ENCODE measurements around the gene P3H2. TPM values are rescaled to one million over a fixed set of nuclear protein-coding genes. Genes with fewer than 3 reads are reported as not detected.
A peak's percentile ranks its signal among the peaks of the same experiment; 100 is the strongest.
"Not testable (repeated sequence)": the region's sequence is repeated elsewhere in the genome, so short reads cannot be mapped to it uniquely, and the experiment has no call there.

The P3H2 gene
- polyA plus RNA-seq, 1 donor, result 9.3 TPM

- Histone ChIP-seq H3K9me3 (ENCODE audit: control insufficient read depth, low read depth, low read length) (no peaks in the 10 kb centered on the region), H3K4me1 (ENCODE audit: control insufficient read depth, insufficient read depth, low read length) (no peaks in the 10 kb centered on the region), H3K27me3 (ENCODE audit: control insufficient read depth, insufficient read depth, low read length) (no peaks in the 10 kb centered on the region), H3K27ac (ENCODE audit: low read length) (no peak overlapping the region), H3K4me3 (ENCODE audit: low read length) (no peak overlapping the region), H3K36me3 (ENCODE audit: control insufficient read depth, insufficient read depth, low read length) (no peaks in the 10 kb centered on the region)
- DNase-seq, result no peak
- 80% methylated on average over 1 of the region's 4 CpGs for WGBS (ENCODE audit: insufficient coverage, low lambda C conversion rate)
Measured at GRCh38 chr3:190089711-190090110, 31.0 kb downstream of the P3H2 start.

- DNase-seq, result no peak
- no peak overlapping the region for H3K27ac ChIP-seq (ENCODE audit: low read length)
- 100% methylated on average over 1 of the region's 9 CpGs for WGBS (ENCODE audit: insufficient coverage, low lambda C conversion rate)
- H3K4me3 ChIP-seq (ENCODE audit: low read length), result no peak overlapping the region
- no peaks in the 10 kb centered on the region for H3K36me3 ChIP-seq (ENCODE audit: control insufficient read depth, insufficient read depth, low read length)
- no peaks in the 10 kb centered on the region for H3K9me3 ChIP-seq (ENCODE audit: control insufficient read depth, low read depth, low read length)
- H3K4me1 ChIP-seq (ENCODE audit: control insufficient read depth, insufficient read depth, low read length), result no peaks in the 10 kb centered on the region
- no peaks in the 10 kb centered on the region for H3K27me3 ChIP-seq (ENCODE audit: control insufficient read depth, insufficient read depth, low read length)
Measured at GRCh38 chr3:190088890-190089289, 31.8 kb downstream of the P3H2 start.

- H3K9me3 ChIP-seq (ENCODE audit: control insufficient read depth, low read depth, low read length), result no peaks in the 10 kb centered on the region
- no peak overlapping the region for H3K4me3 ChIP-seq (ENCODE audit: low read length)
- no peaks in the 10 kb centered on the region for H3K4me1 ChIP-seq (ENCODE audit: control insufficient read depth, insufficient read depth, low read length)
- no peaks in the 10 kb centered on the region for H3K27me3 ChIP-seq (ENCODE audit: control insufficient read depth, insufficient read depth, low read length)
- WGBS (ENCODE audit: insufficient coverage, low lambda C conversion rate), result no CpG with 5 or more reads among the region's 2 CpGs
- DNase-seq, result no peak
- no peak overlapping the region for H3K27ac ChIP-seq (ENCODE audit: low read length)
- H3K36me3 ChIP-seq (ENCODE audit: control insufficient read depth, insufficient read depth, low read length), result no peaks in the 10 kb centered on the region
Measured at GRCh38 chr3:190086191-190086590, 34.5 kb downstream of the P3H2 start.

- no peaks in the 10 kb centered on the region for H3K27me3 ChIP-seq (ENCODE audit: control insufficient read depth, insufficient read depth, low read length)
- no peaks in the 10 kb centered on the region for H3K4me1 ChIP-seq (ENCODE audit: control insufficient read depth, insufficient read depth, low read length)
- DNase-seq, result no peak
- no peaks in the 10 kb centered on the region for H3K36me3 ChIP-seq (ENCODE audit: control insufficient read depth, insufficient read depth, low read length)
- no peak overlapping the region for H3K27ac ChIP-seq (ENCODE audit: low read length)
- no peak overlapping the region for H3K4me3 ChIP-seq (ENCODE audit: low read length)
- no CpG with 5 or more reads among the region's 3 CpGs for WGBS (ENCODE audit: insufficient coverage, low lambda C conversion rate)
- no peaks in the 10 kb centered on the region for H3K9me3 ChIP-seq (ENCODE audit: control insufficient read depth, low read depth, low read length)
Measured at GRCh38 chr3:190084983-190085382, 35.7 kb downstream of the P3H2 start.

- no peak overlapping the region for H3K4me3 ChIP-seq (ENCODE audit: low read length)
- DNase-seq, result no peak
- no peaks in the 10 kb centered on the region for H3K9me3 ChIP-seq (ENCODE audit: control insufficient read depth, low read depth, low read length)
Measured at GRCh38 chr3:190083635-190084034, 37.1 kb downstream of the P3H2 start.

GRCh38 chr3:190081389-190081788 is 39.3 kb downstream of the P3H2 start:
- Histone ChIP-seq H3K36me3 (ENCODE audit: control insufficient read depth, insufficient read depth, low read length) (no peaks in the 10 kb centered on the region), H3K4me3 (ENCODE audit: low read length) (no peak overlapping the region), H3K4me1 (ENCODE audit: control insufficient read depth, insufficient read depth, low read length) (no peaks in the 10 kb centered on the region), H3K27me3 (ENCODE audit: control insufficient read depth, insufficient read depth, low read length) (no peaks in the 10 kb centered on the region), H3K9me3 (ENCODE audit: control insufficient read depth, low read depth, low read length) (no peaks in the 10 kb centered on the region), H3K27ac (ENCODE audit: low read length) (no peak overlapping the region)
- no CpG with 5 or more reads among the region's 2 CpGs for WGBS (ENCODE audit: insufficient coverage, low lambda C conversion rate)
- DNase-seq, result no peak

More at GRCh38 chr3:190083635-190084034, 37.1 kb downstream of the P3H2 start:
- WGBS (ENCODE audit: insufficient coverage, low lambda C conversion rate), result no CpG with 5 or more reads among the region's 3 CpGs
- H3K36me3 ChIP-seq (ENCODE audit: control insufficient read depth, insufficient read depth, low read length), result no peaks in the 10 kb centered on the region
- no peaks in the 10 kb centered on the region for H3K4me1 ChIP-seq (ENCODE audit: control insufficient read depth, insufficient read depth, low read length)
- no peak overlapping the region for H3K27ac ChIP-seq (ENCODE audit: low read length)
- no peaks in the 10 kb centered on the region for H3K27me3 ChIP-seq (ENCODE audit: control insufficient read depth, insufficient read depth, low read length)

- H3K27ac ChIP-seq (ENCODE audit: low read length); DNase-seq: not testable (repeated sequence)
- WGBS (ENCODE audit: insufficient coverage, low lambda C conversion rate), result no CpG with 5 or more reads among the region's 2 CpGs
Measured at GRCh38 chr3:190079173-190079572, 41.5 kb downstream of the P3H2 start.

GRCh38 chr3:190077395-190078045 is 43.2 kb downstream of the P3H2 start:
- no peaks in the 10 kb centered on the region for H3K36me3 ChIP-seq (ENCODE audit: control insufficient read depth, insufficient read depth, low read length)
- no peak overlapping the region for H3K4me3 ChIP-seq (ENCODE audit: low read length)
- no peak for DNase-seq
- H3K27ac ChIP-seq (ENCODE audit: low read length), result no peak overlapping the region
- WGBS (ENCODE audit: insufficient coverage, low lambda C conversion rate), result no CpG with 5 or more reads among the region's 1 CpG
- H3K9me3 ChIP-seq (ENCODE audit: control insufficient read depth, low read depth, low read length), result no peaks in the 10 kb centered on the region
- no peaks in the 10 kb centered on the region for H3K27me3 ChIP-seq (ENCODE audit: control insufficient read depth, insufficient read depth, low read length)
- H3K4me1 ChIP-seq (ENCODE audit: control insufficient read depth, insufficient read depth, low read length), result no peaks in the 10 kb centered on the region

More at GRCh38 chr3:190079173-190079572, 41.5 kb downstream of the P3H2 start:
- H3K27me3 ChIP-seq (ENCODE audit: control insufficient read depth, insufficient read depth, low read length); H3K4me1 ChIP-seq (ENCODE audit: control insufficient read depth, insufficient read depth, low read length); H3K9me3 ChIP-seq (ENCODE audit: control insufficient read depth, low read depth, low read length); H3K4me3 ChIP-seq (ENCODE audit: low read length); H3K36me3 ChIP-seq (ENCODE audit: control insufficient read depth, insufficient read depth, low read length): not testable (repeated sequence)

GRCh38 chr3:190076601-190077394 is 43.9 kb downstream of the P3H2 start:
- Histone ChIP-seq H3K27ac (ENCODE audit: low read length) (no peak overlapping the region), H3K36me3 (ENCODE audit: control insufficient read depth, insufficient read depth, low read length) (no peaks in the 10 kb centered on the region), H3K9me3 (ENCODE audit: control insufficient read depth, low read depth, low read length) (no peaks in the 10 kb centered on the region), H3K4me3 (ENCODE audit: low read length) (no peak overlapping the region), H3K4me1 (ENCODE audit: control insufficient read depth, insufficient read depth, low read length) (no peaks in the 10 kb centered on the region), H3K27me3 (ENCODE audit: control insufficient read depth, insufficient read depth, low read length) (no peaks in the 10 kb centered on the region)
- DNase-seq, result peak in 1 of 2 donors; percentile 26
- 50% methylated on average over 1 of the region's 1 CpG for WGBS (ENCODE audit: insufficient coverage, low lambda C conversion rate)

GRCh38 chr3:190076136-190076535 is 44.6 kb downstream of the P3H2 start:
- H3K36me3 ChIP-seq (ENCODE audit: control insufficient read depth, insufficient read depth, low read length), result no peaks in the 10 kb centered on the region
- H3K27me3 ChIP-seq (ENCODE audit: control insufficient read depth, insufficient read depth, low read length), result no peaks in the 10 kb centered on the region
- H3K4me3 ChIP-seq (ENCODE audit: low read length), result no peak overlapping the region
- no peak overlapping the region for H3K27ac ChIP-seq (ENCODE audit: low read length)
- no peaks in the 10 kb centered on the region for H3K4me1 ChIP-seq (ENCODE audit: control insufficient read depth, insufficient read depth, low read length)
- H3K9me3 ChIP-seq (ENCODE audit: control insufficient read depth, low read depth, low read length), result no peaks in the 10 kb centered on the region
- no peak for DNase-seq

- Histone ChIP-seq H3K4me3 (ENCODE audit: low read length) (no peak overlapping the region), H3K9me3 (ENCODE audit: control insufficient read depth, low read depth, low read length) (no peaks in the 10 kb centered on the region), H3K27ac (ENCODE audit: low read length) (no peak overlapping the region), H3K4me1 (ENCODE audit: control insufficient read depth, insufficient read depth, low read length) (no peaks in the 10 kb centered on the region), H3K27me3 (ENCODE audit: control insufficient read depth, insufficient read depth, low read length) (no peaks in the 10 kb centered on the region), H3K36me3 (ENCODE audit: control insufficient read depth, insufficient read depth, low read length) (no peaks in the 10 kb centered on the region)
- WGBS (ENCODE audit: insufficient coverage, low lambda C conversion rate), result no CpG with 5 or more reads among the region's 2 CpGs
- no peak for DNase-seq
Measured at GRCh38 chr3:190074817-190075216, 45.9 kb downstream of the P3H2 start.

All from large intestine (tissue), 3 donors.